ENCODE data around the gene TIMM23B.
A peak's percentile ranks its signal among the peaks of the same experiment; 100 is the strongest.
"Not testable (repeated sequence)": the region's sequence is repeated elsewhere in the genome, so short reads cannot be mapped to it uniquely, and the experiment has no call there.

TIMM23B gene, protein sequence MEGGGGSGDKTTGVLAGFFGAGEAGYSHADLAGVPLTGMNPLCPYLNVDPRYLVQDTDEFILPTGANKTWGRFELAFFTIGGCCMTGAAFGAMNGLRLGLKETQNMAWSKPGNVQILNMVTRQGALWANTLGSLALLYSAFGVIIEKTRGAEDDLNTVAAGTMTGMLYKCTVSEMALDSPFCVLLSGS

DNA sequence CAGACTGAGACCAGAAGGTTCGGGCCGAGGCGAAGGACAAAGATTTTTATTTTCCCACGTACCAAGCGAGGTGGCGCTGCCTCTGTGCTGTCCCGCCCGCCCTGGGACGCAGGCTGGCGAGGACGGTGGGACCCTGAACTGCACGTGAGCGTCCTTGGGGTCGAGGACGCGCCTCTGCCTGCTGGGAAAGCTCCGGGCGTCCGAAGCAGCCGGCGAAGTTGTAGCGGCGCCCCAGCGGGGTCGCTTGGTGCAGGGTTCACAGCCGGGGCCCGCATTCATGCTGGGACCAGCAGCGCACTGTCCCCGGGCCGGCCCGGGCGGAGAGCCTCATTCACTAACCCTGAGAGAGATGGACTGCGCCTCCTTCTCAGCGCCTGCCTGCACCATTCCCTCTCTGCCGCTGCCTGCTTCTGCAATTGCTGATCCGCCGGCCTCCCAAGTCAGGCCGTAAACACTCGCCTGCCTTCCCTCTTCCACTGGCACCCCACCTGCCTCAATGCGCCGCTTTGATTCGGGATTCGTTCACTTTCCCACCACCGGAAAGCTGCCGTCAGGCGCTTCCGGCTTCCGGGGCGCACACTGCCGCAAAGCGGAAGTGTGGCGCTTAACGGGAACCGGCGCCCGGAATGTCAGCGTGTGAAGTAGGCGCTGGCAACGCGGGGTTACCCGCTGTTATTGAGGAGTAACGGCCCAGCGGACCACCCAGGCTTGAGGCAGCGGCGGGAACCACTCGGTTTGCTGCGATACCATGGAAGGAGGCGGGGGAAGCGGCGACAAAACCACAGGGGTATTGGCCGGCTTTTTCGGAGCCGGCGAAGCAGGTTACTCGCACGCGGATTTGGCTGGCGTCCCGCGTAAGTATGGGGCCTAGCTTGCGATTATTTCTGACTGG is at the start of gene TIMM23B, which contains the start of gene PARG:
TSS of gene TIMM23B (plus strand) at position 607 of the 892 bp plus-strand sequence. CDS start at position 749, 142 bp downstream.
TSS of gene PARG (minus strand) at position 581 of the 892 bp plus-strand sequence. CDS start at position 279, 302 bp downstream.
- DNase-seq (ENCODE audit: low read depth), result peak; percentile 70

DNA sequence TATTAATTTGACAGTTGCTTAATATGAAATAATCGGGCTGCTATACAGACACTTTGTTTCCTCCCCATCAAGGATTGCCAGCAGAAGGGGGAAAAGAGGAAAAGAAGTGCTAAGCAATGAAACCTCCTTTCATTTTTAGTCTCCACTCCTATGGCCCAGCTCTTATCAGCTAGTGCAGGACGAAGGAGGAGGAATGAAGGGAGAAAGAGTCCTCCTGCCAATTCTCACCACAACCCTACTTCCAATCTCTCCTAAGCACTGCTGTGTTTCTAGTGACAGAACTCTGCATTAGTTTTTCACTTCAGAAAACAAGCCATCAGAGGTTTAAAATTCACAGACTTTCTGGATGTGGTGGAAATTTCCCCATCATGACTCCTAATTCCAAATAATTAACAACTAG is 41.9 kb upstream of the TIMM23B start:
- DNase-seq (ENCODE audit: low read depth), result not testable (repeated sequence)

DNA sequence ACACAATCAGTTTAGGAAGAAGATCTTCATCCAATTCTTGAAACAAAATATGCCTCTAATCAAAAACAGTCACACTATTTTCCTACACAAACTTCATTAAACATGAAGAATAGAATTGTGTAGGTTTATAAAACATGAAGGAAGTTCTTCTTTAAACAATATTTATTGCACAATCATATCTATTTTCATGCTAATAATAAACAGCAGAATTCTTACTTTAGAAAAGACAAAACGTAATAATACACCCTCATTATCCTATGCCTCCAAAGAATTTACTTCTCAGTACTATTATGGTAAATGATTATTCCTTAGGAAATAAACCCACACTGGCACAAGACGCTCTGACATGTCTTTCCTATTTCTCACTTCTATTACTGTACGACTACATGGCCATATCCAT is 41.4 kb upstream of the TIMM23B start:
- not testable (repeated sequence) for DNase-seq (ENCODE audit: low read depth)

DNA sequence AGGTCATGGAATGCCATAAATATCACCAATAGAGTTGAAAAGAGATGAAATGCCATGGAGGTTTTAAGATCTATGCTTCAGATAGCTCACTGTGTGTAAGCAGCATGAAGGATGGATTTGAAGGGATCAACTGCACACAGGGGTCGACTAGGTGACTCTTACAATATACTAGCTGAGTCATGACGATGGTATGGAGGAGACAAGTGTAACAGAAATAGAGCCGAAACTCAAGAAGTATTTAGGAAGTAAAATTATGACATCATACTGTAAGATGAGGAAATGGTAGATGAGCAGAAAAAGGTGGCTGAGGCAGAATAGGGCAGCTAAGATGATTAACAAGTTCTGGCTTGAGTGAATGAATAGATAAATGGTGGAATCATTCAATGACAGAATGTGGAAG is 38.0 kb upstream of the TIMM23B start:
- DNase-seq (ENCODE audit: low read depth), result not testable (repeated sequence)

DNA sequence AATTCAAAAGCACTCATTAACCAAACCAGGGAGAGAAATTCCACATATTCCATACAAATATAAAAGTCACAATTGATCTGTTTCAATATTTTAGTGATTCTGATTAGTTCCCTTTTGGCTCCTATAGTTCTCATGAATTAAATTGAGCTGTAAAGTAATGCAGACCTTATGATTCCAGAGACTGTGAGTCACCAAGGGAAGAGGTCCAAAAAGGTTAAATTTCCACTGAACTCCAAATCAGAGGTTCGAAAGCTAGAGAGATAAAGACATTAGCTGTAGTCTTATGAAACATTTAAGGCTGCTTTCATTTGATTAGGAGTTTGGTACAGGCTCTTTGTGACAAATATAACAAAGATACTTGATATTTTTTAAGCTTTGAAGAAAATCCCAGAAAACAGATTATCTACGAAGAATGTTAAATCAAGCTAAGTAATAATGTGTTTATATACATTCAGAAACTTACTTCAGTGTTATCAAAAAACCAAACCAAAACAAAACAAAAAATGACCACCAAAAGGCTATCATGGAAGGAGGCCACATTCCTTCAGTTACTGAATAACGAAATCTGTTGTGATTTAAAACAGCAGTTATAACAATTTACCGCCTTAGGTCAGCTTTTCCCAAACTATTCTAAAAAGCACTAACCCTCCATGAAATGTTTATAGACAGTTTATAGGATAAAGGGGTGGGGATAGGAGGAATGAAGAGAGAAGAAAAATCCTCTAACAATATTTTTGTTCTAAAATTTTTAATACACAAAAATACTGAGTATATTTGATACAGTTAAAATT is 33.4 kb upstream of the TIMM23B start:
- not testable (repeated sequence) for DNase-seq (ENCODE audit: low read depth)

DNA sequence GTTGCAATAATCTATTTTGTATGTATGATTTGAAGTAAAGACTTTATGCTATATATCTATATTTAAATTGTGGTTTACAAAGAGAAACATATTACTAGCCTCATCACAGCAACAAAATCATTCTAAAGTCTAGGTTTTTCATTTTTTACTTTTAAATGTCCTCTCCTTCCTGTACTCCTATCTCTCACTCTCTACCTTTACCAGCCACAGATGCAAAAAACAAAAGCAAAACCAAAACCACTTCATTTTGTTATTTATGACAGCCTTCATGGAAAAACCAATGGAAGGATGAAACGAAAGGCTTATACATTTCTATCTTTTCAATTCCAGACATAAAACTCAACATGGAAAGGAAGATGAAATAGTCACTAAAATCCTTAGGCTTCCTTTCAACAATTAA is 31.6 kb upstream of the TIMM23B start:
- not testable (repeated sequence) for DNase-seq (ENCODE audit: low read depth)

DNA sequence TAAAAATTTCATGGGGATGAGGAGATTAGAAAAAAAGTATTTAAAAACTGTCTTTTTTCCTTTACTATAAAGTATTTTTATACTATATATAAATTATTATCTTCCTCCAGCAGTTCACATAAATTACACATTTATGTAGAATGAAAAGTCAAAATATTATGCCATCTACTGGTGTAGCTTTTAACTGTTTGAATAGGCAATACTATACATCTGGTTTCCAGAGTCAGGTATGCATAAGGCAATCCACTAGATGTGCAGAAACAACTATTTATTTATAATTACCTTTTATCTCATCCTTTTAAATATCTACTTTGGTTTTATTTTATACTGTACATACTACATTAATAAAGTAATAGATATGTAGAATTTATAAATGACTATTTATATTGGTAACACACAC is 25.4 kb upstream of the TIMM23B start:
- not testable (repeated sequence) for DNase-seq (ENCODE audit: low read depth)

DNA sequence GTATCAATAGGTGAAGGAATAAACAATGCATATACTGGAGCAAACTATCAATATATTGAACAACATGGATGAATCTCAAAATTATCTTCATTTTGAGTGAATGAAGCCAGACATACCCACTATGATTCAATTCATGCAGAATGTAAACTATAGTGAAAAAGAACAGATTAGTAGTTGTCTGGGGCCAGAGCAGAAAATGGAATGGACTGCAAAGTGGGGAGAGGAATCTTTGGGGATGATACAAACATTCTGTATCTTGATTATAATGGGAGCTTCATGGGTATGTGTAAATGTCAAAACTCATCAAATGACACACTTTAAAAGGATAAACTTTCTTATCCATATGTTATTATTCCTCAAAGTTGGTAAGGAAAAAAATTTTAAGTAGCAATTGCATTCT is 23.9 kb upstream of the TIMM23B start:
- DNase-seq (ENCODE audit: low read depth), result not testable (repeated sequence)

DNA sequence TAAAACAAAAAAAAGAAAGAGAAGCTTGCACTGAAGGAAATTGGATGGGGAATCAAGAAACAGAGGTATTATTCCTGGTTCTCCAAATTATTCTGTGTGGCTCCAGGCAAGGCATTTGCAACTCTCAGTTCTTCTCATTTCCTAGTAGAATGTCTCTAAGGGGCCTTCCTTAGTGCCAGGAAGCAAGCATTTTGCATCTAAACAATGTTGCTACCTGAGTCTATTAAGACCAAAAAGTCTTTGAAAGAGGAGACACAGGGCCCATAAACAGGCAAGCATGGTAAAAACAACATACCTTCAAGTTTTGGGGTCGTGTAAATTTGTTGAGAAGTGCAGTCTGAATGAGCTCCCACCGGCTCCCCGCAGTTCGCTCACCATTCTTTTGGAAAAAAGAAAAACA is 19.8 kb upstream of the TIMM23B start:
- DNase-seq (ENCODE audit: low read depth), result not testable (repeated sequence)

DNA sequence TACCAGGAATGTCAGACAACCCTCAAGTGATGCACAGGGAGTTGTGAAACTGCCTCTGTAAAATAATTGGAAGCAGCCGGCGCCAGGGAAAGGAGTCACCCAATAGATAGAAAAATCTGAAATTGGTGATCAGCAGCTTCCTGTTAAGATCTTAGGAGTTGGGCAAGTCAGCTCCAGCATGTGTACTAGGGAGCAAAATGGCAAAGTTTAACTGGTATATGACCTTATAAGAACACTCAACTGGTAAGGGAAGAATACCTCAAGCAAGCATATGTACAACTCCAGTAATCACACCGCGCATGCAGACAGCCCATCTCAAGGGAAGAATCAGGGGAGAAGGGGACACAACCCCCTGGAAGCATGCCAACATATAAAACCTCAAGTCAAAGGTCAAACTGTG is 18.3 kb upstream of the TIMM23B start:
- DNase-seq (ENCODE audit: low read depth), result not testable (repeated sequence)

DNA sequence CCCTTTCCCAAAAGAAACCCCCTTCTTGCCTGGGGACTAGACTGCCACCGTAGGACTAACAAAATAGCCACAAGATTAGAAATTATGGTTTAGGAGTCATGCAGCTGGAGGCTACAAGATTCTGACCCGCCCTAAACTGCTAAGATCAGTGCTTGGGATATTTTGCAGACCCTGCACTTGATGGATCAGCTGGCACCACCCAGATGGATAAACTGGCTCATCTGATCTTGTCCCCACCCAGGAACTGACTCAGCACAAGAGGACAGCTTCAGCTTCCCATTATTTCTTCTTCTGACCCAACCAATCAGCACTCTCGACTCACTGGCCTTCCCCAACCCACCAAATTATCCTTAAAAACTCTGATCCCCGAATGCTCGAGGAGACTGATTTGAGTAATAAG is 10.6 kb upstream of the TIMM23B start:
- DNase-seq (ENCODE audit: low read depth), result not testable (repeated sequence)

DNA sequence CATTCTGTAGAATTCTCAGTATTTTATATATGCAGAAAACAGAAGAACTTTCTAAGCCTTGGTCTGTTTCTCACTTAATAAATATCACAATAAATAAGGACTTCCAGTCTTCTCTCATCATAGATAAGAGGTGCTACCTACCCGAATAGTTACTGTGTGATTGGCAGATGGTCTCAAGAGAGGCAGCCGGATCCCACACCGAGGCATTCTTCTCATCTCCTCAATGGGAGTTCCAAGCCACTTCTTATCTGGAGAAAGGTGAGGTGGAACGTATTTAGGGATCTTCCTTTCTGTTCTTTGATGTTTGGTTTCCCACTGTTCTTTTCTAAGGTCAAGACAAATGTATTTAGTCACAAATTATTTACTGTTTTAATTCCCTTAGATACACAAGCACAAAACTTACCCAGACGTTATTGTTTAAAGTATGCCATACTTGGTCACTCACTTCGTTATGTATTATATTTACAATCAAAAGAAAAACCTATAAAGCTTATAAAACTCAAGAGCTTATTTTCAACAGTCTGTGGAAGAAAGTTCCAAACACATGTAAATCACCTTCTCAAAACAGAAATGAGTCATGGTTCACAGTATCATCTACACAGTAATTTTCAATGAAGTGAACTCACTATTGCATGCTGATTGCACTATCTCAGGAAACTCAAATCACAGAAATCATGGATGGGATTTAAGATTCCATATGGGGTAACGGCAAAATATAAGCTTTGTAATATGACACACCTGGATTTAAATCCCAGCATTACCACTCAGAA is 9.7 kb upstream of the TIMM23B start:
- not testable (repeated sequence) for DNase-seq (ENCODE audit: low read depth)

DNA sequence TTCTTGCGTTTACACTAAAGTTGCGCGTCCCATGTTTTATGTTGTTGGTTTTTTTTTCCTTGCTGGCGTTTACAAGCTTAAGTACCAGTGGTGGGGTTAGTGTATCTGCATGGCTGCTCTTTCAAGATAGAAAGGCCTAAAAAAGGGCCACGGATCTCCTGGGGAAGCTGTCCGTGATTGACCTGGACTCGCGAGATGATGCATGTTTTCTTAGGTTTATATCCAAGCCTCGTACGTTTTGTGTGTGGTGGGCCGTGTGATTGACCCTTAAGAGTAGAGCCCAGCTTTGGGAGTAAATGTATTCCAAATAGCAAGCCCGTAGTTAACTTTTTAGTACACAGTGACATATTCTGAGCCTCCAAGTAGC is 469 bp downstream of the TIMM23B start:
- not testable (repeated sequence) for DNase-seq (ENCODE audit: low read depth)

DNA sequence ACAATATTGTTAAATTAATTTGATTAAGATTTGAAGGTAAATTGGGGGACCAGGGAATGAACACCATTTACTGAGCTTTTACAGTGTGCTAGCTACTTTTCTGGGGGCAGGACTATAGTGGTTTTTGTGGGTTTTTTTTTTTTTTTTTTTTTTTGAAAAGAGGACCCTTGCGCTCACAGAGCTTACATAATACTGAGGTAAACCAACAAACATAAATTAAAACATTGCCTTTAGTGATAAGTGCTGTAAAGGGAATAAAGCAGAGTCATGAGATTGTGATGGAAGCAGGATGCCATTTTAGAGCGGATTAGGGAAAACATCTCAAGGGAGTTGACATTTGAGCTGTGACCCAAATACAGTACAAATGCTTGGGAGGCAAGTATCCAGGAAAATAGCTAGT is 1.8 kb downstream of the TIMM23B start:
- not testable (repeated sequence) for DNase-seq (ENCODE audit: low read depth)

DNA sequence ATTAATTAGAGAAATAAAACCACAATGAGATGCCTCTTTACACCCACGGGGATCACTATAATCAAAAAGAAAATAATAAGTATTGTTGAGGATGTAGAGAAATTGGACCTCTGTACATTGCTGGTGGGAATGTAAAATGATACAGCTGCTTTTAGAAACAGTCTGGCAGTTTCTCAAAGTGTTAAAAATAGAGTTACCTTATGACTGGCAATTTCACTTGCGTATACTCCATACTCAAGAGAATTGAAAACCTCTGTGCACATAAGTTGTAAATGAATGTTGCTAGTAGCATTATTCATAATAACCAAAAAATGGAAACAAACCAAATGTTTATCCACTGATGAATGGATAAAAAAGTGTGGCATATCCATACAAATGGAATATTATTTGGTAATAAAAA is 6.3 kb downstream of the TIMM23B start:
- DNase-seq (ENCODE audit: low read depth), result not testable (repeated sequence)

DNA sequence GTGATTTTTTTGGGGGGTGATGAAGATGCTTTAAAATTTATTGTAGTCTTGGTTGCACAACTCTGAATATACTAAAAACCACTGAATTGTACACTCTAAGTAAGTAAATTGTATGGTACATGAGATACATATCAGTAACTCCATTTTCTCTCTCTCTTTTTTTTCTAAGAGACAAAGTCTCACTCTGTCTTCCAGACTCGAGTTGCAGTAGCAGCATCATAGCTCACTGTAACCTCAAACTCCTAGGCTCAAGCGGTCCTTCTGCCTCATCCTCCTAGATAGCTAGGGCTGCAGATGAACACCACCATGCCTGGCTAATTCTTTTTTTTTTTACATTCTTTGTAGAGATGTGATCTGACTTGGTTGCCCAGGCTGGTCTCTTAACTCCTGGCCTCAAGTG is 6.9 kb downstream of the TIMM23B start:
- DNase-seq (ENCODE audit: low read depth), result not testable (repeated sequence)

DNA sequence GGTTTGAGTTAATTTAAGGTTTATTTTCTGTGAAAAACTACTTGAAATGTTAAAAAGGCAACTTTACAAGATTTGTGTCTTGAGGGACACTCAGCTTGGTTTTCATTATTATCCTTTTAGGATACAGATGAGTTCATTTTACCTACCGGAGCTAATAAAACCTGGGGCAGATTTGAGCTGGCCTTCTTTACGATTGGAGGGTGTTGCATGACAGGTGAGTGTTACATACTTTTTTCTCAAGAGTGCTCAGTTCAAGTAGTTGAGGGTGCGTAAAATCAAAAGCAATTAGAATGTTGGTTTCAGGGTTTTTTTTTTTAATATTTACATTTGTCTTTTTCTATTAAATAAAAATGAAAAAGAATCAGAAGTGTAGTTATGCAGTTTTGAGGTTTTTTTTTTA is 10.2 kb downstream of the TIMM23B start:
- DNase-seq (ENCODE audit: low read depth), result not testable (repeated sequence)

DNA sequence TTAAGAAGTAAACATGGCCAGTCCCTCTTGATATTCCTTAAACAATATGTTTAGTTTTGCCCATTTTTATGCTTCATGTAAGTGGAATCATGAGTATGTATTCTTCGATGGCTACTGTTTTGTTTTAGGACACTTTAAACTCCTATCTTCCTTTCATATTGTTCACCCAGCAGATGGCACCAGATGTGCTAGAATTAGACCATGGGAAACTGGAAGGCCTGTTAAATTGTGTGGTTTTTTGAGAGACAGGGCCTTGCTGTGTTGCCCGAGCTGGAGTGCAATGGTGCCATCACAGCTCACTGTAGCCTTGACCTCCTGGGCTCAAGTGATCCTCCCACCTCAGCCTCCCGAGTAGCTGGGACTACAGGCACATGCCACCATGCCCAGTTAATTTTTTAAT is 11.3 kb downstream of the TIMM23B start:
- DNase-seq (ENCODE audit: low read depth), result not testable (repeated sequence)

DNA sequence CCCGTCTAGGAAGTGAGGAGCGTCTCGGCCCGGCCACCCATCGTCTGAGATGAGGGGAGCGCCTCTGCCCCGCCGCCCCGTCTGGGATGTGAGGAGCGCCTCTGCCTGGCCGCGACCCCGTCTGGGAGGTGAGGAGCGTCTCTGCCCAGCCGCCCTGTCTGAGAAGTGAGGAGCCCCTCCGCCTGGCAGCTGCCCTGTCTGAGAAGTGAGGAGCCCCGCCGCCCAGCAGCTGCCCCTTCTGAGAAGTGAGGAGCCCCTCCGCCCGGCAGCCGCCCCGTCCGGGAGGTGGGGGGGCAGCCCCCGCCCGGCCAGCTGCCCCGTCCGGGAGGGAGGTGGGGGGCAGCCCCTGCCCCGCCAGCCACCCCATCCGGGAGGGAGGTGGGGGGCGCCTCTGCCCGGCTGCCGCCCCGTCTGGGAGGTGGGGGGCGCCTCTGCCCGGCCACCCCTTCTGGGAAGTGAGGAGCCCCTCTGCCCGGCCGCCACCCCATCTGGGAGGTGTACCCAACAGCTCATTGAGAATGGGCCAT is 28.5 kb downstream of the TIMM23B start:
- DNase-seq (ENCODE audit: low read depth), result not testable (repeated sequence)

DNA sequence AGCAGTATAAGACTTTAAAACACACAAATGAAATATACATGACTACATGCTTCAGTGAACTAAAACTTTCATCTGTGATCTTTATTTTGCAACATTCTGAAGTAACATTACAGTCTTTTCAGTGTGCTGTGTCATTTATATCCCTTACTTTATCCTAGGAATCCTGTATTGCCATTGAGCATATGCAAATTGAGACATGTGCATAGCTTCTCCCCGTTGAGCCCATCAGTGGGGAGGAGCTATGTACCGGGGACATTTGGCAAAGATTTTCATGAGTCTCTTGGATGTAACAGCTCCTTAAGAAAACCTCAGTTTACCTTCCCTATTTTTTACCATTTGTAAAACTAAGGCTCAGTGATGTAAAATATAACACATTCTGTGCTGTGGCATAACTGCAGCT is 29.6 kb downstream of the TIMM23B start:
- DNase-seq (ENCODE audit: low read depth), result not testable (repeated sequence)

DNA sequence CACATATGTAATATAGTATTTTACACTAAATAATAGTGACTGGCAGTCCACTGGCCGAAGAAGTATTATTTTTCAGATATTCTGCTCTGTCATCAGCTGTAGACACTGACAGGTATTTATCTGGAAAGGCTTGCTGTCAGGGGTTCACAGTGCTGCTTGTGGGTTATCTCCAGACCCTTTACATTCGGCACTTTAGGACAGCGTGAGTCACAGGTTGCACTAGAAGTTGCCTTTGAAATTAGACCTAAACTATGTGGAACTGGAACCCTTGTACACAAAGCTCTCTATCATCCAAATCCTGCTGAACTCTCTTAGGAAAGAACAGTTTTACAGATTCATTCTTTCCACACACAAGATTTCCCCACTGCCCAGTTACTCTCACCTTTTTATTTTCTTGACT is 30.2 kb downstream of the TIMM23B start:
- DNase-seq (ENCODE audit: low read depth), result not testable (repeated sequence)
